ENCODE results near the gene PALS2. TPM values are rescaled to one million over a fixed set of nuclear protein-coding genes. Genes with fewer than 3 reads are reported as not detected.

PALS2 gene
- total RNA-seq, 6 experiments from 2014 or later = 7.4 to 19.5 (median 16.1) TPM

GRCh38 chr7:24572393-24572996 lies 757 bp upstream of the PALS2 start:
- peaks cover 0 to 21% (median 0%) of the 10 kb centered on the region in 4 donors for H3K4me1 ChIP-seq
- no peak for TF ChIP-seq POLR2A (IDR thresholded peaks at IDR 0.05)
- TF ChIP-seq, protein P1, sequence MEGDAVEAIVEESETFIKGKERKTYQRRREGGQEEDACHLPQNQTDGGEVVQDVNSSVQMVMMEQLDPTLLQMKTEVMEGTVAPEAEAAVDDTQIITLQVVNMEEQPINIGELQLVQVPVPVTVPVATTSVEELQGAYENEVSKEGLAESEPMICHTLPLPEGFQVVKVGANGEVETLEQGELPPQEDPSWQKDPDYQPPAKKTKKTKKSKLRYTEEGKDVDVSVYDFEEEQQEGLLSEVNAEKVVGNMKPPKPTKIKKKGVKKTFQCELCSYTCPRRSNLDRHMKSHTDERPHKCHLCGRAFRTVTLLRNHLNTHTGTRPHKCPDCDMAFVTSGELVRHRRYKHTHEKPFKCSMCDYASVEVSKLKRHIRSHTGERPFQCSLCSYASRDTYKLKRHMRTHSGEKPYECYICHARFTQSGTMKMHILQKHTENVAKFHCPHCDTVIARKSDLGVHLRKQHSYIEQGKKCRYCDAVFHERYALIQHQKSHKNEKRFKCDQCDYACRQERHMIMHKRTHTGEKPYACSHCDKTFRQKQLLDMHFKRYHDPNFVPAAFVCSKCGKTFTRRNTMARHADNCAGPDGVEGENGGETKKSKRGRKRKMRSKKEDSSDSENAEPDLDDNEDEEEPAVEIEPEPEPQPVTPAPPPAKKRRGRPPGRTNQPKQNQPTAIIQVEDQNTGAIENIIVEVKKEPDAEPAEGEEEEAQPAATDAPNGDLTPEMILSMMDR (IDR thresholded peaks at IDR 0.05) = no peak
- DNase-seq (peak; percentile 43 to 56 (median 51)), ATAC-seq (peak; percentile 20 to 49 (median 32))
- H3K4me3 ChIP-seq = peak overlapping the region; percentile 79 to 88 (median 81)
- no peaks in the 10 kb centered on the region for H3K27me3 ChIP-seq
- no peaks in the 10 kb centered on the region for H3K36me3 ChIP-seq
- intact Hi-C loops (cut with DNase I) = no loop called here
- WGBS (ENCODE audit: insufficient coverage, low coverage, low lambda C conversion rate, missing lambda C conversion rate) = 6% methylated on average over 7 of the region's 16 CpGs
- H3K27ac ChIP-seq = peak overlapping the region; percentile 48 to 70 (median 61)
- H3K9me3 ChIP-seq = no peaks in the 10 kb centered on the region

- Histone ChIP-seq H3K27ac (peak overlapping the region; percentile 49 to 74 (median 70)), H3K36me3 (no peaks in the 10 kb centered on the region), H3K4me1 (peaks cover 0 to 21% (median 0%) of the 10 kb centered on the region in 4 donors), H3K27me3 (no peaks in the 10 kb centered on the region), H3K9me3 (no peaks in the 10 kb centered on the region), H3K4me3 (peak overlapping the region; percentile 79 to 88 (median 81))
- TF ChIP-seq POLR2A (IDR thresholded peaks at IDR 0.05) = peak; percentile 49
- TF ChIP-seq, protein P1 (IDR thresholded peaks at IDR 0.05) = no peak
- intact Hi-C loops (cut with DNase I) = no loop called here
- peak; percentile 49 to 71 (median 54) for ATAC-seq
- WGBS (ENCODE audit: insufficient coverage, low coverage, low lambda C conversion rate, missing lambda C conversion rate) = 0% methylated on average over 12 of the region's 101 CpGs
- peak; percentile 59 to 69 (median 69) for DNase-seq
Measured at GRCh38 chr7:24573554-24574338, 494 bp downstream of the PALS2 start.

DNA sequence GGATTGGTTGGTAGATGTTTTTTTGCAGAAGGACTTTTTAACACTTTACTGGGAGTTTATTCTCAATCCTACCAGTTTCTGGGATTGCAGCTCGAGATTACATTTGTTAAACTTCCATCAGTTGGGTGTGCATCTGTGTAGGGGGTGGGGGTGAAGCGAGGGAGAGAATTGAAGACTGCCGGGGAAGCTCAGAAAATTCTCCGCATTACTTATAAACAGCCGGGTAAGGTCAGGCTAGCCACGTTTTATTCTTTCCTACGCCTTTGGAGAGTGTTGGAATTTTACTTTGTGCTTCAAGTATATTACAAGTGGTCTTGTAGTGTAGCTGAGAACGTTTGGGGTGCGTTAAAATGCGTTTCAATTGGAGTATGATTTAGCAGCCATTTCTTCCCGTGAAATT lies 1.1 kb downstream of the PALS2 start:
- DNase-seq = no peak
- intact Hi-C loops (cut with DNase I) = no loop called here
- H3K9me3 ChIP-seq = no peaks in the 10 kb centered on the region
- H3K27me3 ChIP-seq = no peaks in the 10 kb centered on the region
- ATAC-seq = peak in 1 of 4 donors; percentile 2
- H3K4me1 ChIP-seq = peaks cover 0 to 27% (median 2%) of the 10 kb centered on the region in 4 donors
- H3K4me3 ChIP-seq = peak overlapping the region; percentile 75 to 88 (median 81)
- no peaks in the 10 kb centered on the region for H3K36me3 ChIP-seq
- TF ChIP-seq, protein P1 (IDR thresholded peaks at IDR 0.05) = no peak
- no peak for TF ChIP-seq POLR2A (IDR thresholded peaks at IDR 0.05)
- 6% methylated on average over 11 of the region's 11 CpGs for WGBS (ENCODE audit: insufficient coverage, low coverage, low lambda C conversion rate, missing lambda C conversion rate)
- H3K27ac ChIP-seq = peak overlapping the region in 2 of 3 donors; percentile 70 to 74

DNA sequence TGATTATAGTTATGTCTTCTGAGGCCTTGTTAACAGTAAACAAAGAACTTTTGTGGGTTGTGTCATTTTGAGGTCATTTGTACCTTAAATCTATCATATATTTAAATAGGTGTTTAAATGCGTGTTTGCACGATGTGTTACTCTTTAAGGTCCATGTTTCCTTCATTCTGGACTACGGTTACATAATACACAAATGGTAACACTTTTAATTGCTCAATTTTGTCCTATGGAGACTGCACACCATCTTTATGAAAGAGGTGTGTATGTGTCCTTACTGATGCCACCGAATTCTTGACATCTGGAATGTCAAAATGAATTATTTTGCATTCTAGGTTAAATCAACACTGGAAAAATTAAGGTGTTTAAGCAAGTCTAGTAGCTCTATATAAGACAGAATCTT lies 1.7 kb downstream of the PALS2 start:
- Histone ChIP-seq H3K27ac (no peak overlapping the region), H3K36me3 (no peaks in the 10 kb centered on the region), H3K4me3 (peak overlapping the region; percentile 75 to 88 (median 81)), H3K4me1 (peaks cover 0 to 31% (median 5%) of the 10 kb centered on the region in 4 donors), H3K9me3 (no peaks in the 10 kb centered on the region), H3K27me3 (no peaks in the 10 kb centered on the region)
- DNase-seq = no peak
- no peak for ATAC-seq
- 44% methylated on average over 4 of the region's 4 CpGs for WGBS (ENCODE audit: insufficient coverage, low coverage, low lambda C conversion rate, missing lambda C conversion rate)
- TF ChIP-seq, protein P1 (IDR thresholded peaks at IDR 0.05) = no peak
- TF ChIP-seq POLR2A (IDR thresholded peaks at IDR 0.05) = no peak
- intact Hi-C loops (cut with DNase I) = no loop called here
